HL-60 (cell line): Measurements from ENCODE around the gene MMP24.

Experiments
- CTCF ChIP-seq: IDR thresholded peaks from one replicate; pipeline ENCODE4 v1.5.1; 2011; ENCODE audit warnings: low read length, control low read depth, inconsistent platforms; ENCODE audit not compliant: insufficient read depth
- GABPA ChIP-seq: IDR thresholded peaks from 2 replicates; pipeline ENCODE4 v1.6.1; 2012; ENCODE audit warnings: low read depth
- POLR2AphosphoS5 ChIP-seq: IDR thresholded peaks from 2 replicates; pipeline ENCODE4 v1.6.1; 2012; ENCODE audit warnings: low read depth
- SPI1 ChIP-seq: IDR thresholded peaks from 2 replicates; pipeline ENCODE4 v1.6.1; 2012; ENCODE audit warnings: low read depth, mild to moderate bottlenecking, borderline replicate concordance
- TF ChIP-seq, protein P1 (sequence below): IDR thresholded peaks from 2 replicates; pipeline ENCODE4 v1.6.1; 2012; ENCODE audit warnings: low read depth; ENCODE audit not compliant: insufficient replicate concordance

- TF ChIP-seq POLR2AphosphoS5 (no peak), CTCF (no peak), GABPA (no peak), SPI1 (no peak)
- TF ChIP-seq, protein P1, sequence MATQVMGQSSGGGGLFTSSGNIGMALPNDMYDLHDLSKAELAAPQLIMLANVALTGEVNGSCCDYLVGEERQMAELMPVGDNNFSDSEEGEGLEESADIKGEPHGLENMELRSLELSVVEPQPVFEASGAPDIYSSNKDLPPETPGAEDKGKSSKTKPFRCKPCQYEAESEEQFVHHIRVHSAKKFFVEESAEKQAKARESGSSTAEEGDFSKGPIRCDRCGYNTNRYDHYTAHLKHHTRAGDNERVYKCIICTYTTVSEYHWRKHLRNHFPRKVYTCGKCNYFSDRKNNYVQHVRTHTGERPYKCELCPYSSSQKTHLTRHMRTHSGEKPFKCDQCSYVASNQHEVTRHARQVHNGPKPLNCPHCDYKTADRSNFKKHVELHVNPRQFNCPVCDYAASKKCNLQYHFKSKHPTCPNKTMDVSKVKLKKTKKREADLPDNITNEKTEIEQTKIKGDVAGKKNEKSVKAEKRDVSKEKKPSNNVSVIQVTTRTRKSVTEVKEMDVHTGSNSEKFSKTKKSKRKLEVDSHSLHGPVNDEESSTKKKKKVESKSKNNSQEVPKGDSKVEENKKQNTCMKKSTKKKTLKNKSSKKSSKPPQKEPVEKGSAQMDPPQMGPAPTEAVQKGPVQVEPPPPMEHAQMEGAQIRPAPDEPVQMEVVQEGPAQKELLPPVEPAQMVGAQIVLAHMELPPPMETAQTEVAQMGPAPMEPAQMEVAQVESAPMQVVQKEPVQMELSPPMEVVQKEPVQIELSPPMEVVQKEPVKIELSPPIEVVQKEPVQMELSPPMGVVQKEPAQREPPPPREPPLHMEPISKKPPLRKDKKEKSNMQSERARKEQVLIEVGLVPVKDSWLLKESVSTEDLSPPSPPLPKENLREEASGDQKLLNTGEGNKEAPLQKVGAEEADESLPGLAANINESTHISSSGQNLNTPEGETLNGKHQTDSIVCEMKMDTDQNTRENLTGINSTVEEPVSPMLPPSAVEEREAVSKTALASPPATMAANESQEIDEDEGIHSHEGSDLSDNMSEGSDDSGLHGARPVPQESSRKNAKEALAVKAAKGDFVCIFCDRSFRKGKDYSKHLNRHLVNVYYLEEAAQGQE: no peak
Measured at GRCh38 chr20:35300469-35301262, 74.2 kb downstream of the MMP24 start.
